CD8-positive, alpha-beta memory T cell (primary cell): Measurements from ENCODE around the gene PGAM2. TPM values are rescaled to one million over a fixed set of nuclear protein-coding genes. Genes with fewer than 3 reads are reported as not detected.
A peak's percentile ranks its signal among the peaks of the same experiment; 100 is the strongest.

Experiments
- CTCF ChIA-PET: fragments of 350-600 bp; sonication (Branson Sonifier 250); formaldehyde crosslinking; loops from one replicate; lab custom pipeline; 2021; ENCODE audit warnings: antibody characterized with exemption; lab: Charles Lee
- POLR2A ChIA-PET: fragments of 350-600 bp; sonication (Branson Sonifier 250); formaldehyde crosslinking; loops from one replicate; lab custom pipeline; 2021; ENCODE audit warnings: antibody characterized with exemption; lab: Charles Lee
- DNase-seq, 5 donors: peaks; one replicate each; pipeline versions ENCODE4 v3.0.0 to v3.0.0-alpha.2; 2020 to 2022; ENCODE audit warnings: mixed read lengths in 1 of 5
- H3K27ac ChIP-seq: one replicate; pipeline ENCODE4 v1.7.0; 2013; ENCODE audit warnings: low read depth, mild to moderate bottlenecking, low read length, moderate library complexity
- H3K27me3 ChIP-seq: 2 replicates; pipeline ENCODE4 v1.7.0; 2013; ENCODE audit warnings: low read length, mild to moderate bottlenecking; ENCODE audit not compliant: insufficient read depth, poor library complexity, severe bottlenecking
- H3K36me3 ChIP-seq: 2 replicates; pipeline ENCODE4 v1.7.0; 2013; ENCODE audit warnings: mild to moderate bottlenecking, low read length, moderate library complexity; ENCODE audit not compliant: insufficient read depth
- H3K4me1 ChIP-seq: 2 replicates; pipeline ENCODE4 v1.7.0; 2013; ENCODE audit warnings: mild to moderate bottlenecking, low read length, moderate library complexity; ENCODE audit not compliant: insufficient read depth
- H3K4me3 ChIP-seq: 2 replicates; pipeline ENCODE4 v1.7.0; 2013; ENCODE audit warnings: mild to moderate bottlenecking, low read length
- H3K9me3 ChIP-seq: 2 replicates; pipeline ENCODE4 v1.7.0; 2013; ENCODE audit warnings: mild to moderate bottlenecking, low read length
- H3K27ac Mint-ChIP-seq, 8 donors: one replicate each; pipeline ENCODE4 v1.8.0; 2020 to 2021; ENCODE audit warnings: mixed read lengths in 8 of 8, mild to moderate bottlenecking in 6 of 8, inconsistent platforms in 3 of 8, moderate library complexity in 3 of 8
- H3K27me3 Mint-ChIP-seq, 2 donors: one replicate each; pipeline ENCODE4 v1.8.0; 2020 to 2021; ENCODE audit warnings: mixed read lengths in 2 of 2, mild to moderate bottlenecking in 1 of 2, moderate library complexity in 1 of 2
- H3K36me3 Mint-ChIP-seq, 3 donors: one replicate each; pipeline ENCODE4 v1.8.0; 2020 to 2021; ENCODE audit warnings: mixed read lengths in 3 of 3, inconsistent platforms in 1 of 3, mild to moderate bottlenecking in 1 of 3
- H3K4me1 Mint-ChIP-seq, 3 donors: one replicate each; pipeline ENCODE4 v1.8.0; 2020 to 2021; ENCODE audit warnings: mixed read lengths in 3 of 3, inconsistent platforms in 1 of 3, mild to moderate bottlenecking in 1 of 3
- H3K4me3 Mint-ChIP-seq, 7 donors: one replicate each; pipeline ENCODE4 v1.8.0; 2020 to 2021; ENCODE audit warnings: mixed read lengths in 7 of 7, mild to moderate bottlenecking in 6 of 7, moderate library complexity in 4 of 7, inconsistent platforms in 2 of 7
- H3K9me3 Mint-ChIP-seq, 5 donors: one replicate each; pipeline ENCODE4 v1.8.0; 2020 to 2022; ENCODE audit warnings: mixed read lengths in 5 of 5, mild to moderate bottlenecking in 3 of 5, moderate library complexity in 2 of 5, inconsistent platforms in 1 of 5
- polyA plus RNA-seq: library from polyadenylated mRNA; unstranded; fragments of 300-500 nt; fragmentation: Illumina TruSeq; gene quantifications from one replicate; pipeline ENCODE4 v1.2.3, GENCODE V29; 2021
- total RNA-seq, 2 experiments: library from RNA; stranded (reverse); gene quantifications; one replicate each; pipeline ENCODE4 v1.2.3, GENCODE V29; 2021

PGAM2 gene
- total and polyA plus RNA-seq, 3 experiments from 2014 or later = 0.38 to 0.44 TPM; not detected in 1

DNA sequence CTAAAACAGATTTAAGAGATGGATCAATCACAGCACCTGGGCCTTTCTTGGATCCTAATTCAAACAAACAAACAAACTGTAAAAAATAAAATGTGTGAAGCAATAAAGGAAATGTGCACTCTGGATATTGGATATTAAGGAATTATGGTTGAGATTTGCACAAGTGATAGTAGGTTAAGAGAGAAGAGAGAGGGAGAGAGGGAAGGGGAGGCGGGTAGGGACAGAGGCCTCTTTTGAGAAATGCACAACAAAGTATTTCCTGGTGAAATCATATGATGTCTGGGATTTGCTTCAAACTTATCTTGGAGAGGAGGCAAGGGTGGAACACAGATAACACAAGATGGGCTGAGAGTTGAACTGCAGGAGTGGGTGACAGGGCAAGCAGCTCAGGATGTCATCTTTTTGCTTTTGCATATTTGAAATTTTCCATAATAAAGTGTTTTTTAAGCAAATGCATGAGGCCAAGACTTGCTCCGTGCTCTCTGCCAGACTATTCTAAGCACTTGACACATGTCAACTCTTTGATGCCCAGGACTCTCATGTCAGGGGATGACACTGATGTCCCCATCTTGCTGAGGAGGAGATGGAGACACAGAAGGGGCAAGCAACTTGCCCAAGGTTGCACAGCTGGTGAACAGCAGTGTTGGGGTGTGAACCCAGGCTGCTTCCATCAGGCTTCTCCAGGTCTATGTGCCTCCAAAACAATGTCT, 29.7 kb upstream of the PGAM2 start:
- no peak overlapping the region for H3K4me3 Mint-ChIP-seq
- peak overlapping the region in 1 of 8 donors; percentile 64 for H3K27ac Mint-ChIP-seq
- no peaks in the 10 kb centered on the region for H3K4me1 ChIP-seq
- H3K9me3 Mint-ChIP-seq = no peaks in the 10 kb centered on the region
- ChIA-PET CTCF (no interaction called here), POLR2A (no interaction called here)
- no peak for DNase-seq
- H3K36me3 Mint-ChIP-seq = no peaks in the 10 kb centered on the region
- no peaks in the 10 kb centered on the region for H3K9me3 ChIP-seq
- H3K36me3 ChIP-seq = no peaks in the 10 kb centered on the region
- H3K4me3 ChIP-seq = no peak overlapping the region
- no peak overlapping the region for H3K27ac ChIP-seq
- no peaks in the 10 kb centered on the region for H3K27me3 ChIP-seq
- H3K27me3 Mint-ChIP-seq = peaks cover 4 to 8% of the 10 kb centered on the region in 2 donors
- no peaks in the 10 kb centered on the region for H3K4me1 Mint-ChIP-seq

DNA sequence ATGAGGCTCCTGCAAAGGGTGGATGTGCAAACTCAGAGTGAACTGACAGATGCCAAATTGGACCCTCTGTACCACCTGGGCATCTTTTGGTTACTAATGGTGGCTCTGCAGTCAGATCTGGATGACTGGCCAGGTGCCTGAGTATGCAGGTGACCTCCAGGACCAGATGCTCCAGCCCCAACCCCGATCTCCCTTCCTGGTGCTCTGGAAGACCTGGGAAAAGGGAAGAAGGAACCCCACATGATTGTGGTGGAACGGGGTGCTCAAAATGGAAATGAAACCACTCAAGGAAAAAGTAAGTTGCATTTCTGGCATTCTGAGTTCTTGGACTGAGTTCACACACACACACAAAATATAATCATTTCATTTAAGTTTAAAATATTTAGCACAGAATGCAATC, 29.0 kb upstream of the PGAM2 start:
- POLR2A ChIA-PET = no interaction called here
- H3K27ac Mint-ChIP-seq = no peak overlapping the region
- H3K4me1 Mint-ChIP-seq = no peaks in the 10 kb centered on the region

DNA sequence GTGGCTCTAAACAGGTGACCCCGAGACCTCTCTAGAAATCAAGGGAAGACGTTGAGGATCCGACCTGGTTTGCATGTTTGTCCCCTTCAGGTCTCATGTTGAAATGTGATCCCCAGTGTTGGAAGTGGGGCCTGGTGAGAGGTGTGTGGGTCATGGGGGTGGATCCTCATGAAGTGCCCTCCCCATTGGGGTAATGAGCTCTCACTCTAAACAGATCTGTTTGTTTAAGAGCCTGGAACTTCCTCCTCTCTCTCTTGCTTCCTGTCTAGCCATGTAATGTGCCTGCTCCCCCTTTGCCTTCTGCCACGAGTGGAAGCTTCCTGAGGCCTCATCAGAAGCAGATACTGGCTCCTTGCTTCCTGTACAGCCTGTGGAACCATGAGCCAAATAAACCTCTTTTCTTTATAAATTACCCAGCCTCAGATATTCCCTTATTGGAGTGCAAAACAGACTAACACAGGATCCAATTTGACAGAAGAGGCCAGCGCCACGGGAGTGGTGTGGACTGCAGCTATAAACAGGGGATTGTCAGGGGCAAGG, 27.8 kb upstream of the PGAM2 start:
- CTCF ChIA-PET = interaction anchor here (0.8 kb wide), 1 partner anchor 30 kb away, joined by 3 read pairs; the partner anchor contains the start of gene POLD2
- Histone ChIP-seq H3K36me3 (no peaks in the 10 kb centered on the region), H3K4me3 (no peak overlapping the region), H3K4me1 (no peaks in the 10 kb centered on the region), H3K27me3 (no peaks in the 10 kb centered on the region), H3K27ac (no peak overlapping the region), H3K9me3 (no peaks in the 10 kb centered on the region)
- Mint-ChIP-seq H3K27ac (peak overlapping the region in 1 of 8 donors; percentile 69), H3K4me1 (no peaks in the 10 kb centered on the region), H3K9me3 (no peaks in the 10 kb centered on the region), H3K27me3 (peaks cover 4 to 5% of the 10 kb centered on the region in 2 donors), H3K4me3 (no peak overlapping the region), H3K36me3 (no peaks in the 10 kb centered on the region)
- DNase-seq = peak in 1 of 5 donors; percentile 10
- POLR2A ChIA-PET = no interaction called here

More for the DNA sequence above, 29.0 kb upstream of the PGAM2 start:
- Histone ChIP-seq H3K27me3 (no peaks in the 10 kb centered on the region), H3K36me3 (no peaks in the 10 kb centered on the region), H3K27ac (no peak overlapping the region), H3K4me3 (no peak overlapping the region), H3K4me1 (no peaks in the 10 kb centered on the region), H3K9me3 (no peaks in the 10 kb centered on the region)
- Mint-ChIP-seq H3K27me3 (peaks cover 4 to 5% of the 10 kb centered on the region in 2 donors), H3K36me3 (no peaks in the 10 kb centered on the region), H3K9me3 (no peaks in the 10 kb centered on the region), H3K4me3 (no peak overlapping the region)
- DNase-seq = no peak
- CTCF ChIA-PET = no interaction called here

DNA sequence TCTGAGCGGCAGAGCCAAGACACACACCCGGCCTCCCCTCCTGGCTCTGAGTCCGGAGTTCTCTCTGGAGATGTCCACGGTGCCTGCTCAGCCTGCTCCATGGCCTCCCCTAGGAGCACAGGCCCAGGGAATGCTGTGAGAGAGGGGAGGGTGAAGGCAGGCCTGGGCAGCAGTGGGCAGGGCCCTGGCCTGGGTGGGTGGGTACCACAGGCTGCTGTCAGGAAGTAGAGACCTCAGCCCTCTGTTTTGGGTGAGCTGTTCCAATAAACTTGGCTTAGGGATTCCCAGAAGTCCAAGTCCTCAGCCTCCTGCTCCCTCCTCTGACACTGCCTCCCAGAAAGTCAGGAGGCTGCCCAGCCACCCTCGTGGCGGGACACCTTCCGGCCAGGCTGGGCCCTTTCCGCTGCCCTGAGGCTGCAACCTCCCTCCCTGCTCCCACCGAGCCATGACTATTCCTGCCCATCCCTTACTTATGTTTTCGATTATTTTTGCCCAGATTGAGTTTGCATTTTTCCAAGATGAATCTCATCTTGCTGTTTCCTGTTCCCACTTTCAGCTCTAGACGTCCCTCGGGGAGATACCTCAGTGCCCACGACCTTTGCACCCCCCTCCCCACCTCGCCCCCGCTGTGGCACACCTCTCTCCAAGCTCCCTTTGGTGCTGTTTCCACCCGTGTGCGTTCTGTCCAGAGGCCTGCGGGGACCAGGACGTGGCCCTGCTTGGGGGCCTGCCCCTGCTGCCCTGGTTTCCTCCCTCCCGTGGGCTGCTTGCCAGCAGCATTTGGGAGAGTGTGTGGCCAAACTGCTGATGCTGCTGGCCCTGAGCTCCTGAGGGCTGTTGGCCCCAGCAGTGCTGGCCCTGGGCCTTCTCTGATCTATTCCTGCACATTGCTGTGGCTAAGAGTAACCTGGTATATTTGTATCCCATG, 22.8 kb upstream of the PGAM2 start:
- ChIA-PET POLR2A (no interaction called here), CTCF (no interaction called here)
- Histone ChIP-seq H3K9me3 (no peaks in the 10 kb centered on the region), H3K36me3 (no peaks in the 10 kb centered on the region), H3K4me3 (no peak overlapping the region), H3K4me1 (no peaks in the 10 kb centered on the region), H3K27me3 (no peaks in the 10 kb centered on the region), H3K27ac (no peak overlapping the region)
- Mint-ChIP-seq H3K27me3 (peaks cover 0 to 4% of the 10 kb centered on the region in 2 donors), H3K27ac (peak overlapping the region in 1 of 8 donors; percentile 70), H3K4me3 (no peak overlapping the region), H3K36me3 (no peaks in the 10 kb centered on the region), H3K9me3 (no peaks in the 10 kb centered on the region), H3K4me1 (peaks cover 0 to 5% (median 3%) of the 10 kb centered on the region in 3 donors)
- DNase-seq = peak in 1 of 5 donors; percentile 30

DNA sequence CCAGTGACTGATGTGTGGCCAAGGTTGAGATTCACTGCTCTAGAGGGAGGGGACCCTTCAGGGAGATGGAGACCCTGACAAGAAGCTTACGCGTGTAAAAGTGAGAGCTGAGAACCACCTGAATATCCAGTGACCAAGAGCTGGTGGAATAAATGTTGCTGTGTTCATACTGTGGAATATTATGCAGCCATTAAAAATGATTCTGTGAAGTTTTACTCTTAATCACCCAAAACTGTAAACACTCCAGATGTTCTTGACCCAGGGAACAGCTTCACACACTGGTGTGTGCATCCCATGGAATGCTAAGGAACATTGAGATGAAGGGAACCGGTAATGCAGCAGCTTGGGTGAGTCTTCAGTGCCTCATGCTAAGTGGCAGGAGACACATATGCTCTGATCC, 21.3 kb upstream of the PGAM2 start:
- Histone ChIP-seq H3K27me3 (no peaks in the 10 kb centered on the region), H3K4me1 (no peaks in the 10 kb centered on the region), H3K36me3 (no peaks in the 10 kb centered on the region), H3K4me3 (no peak overlapping the region), H3K9me3 (no peaks in the 10 kb centered on the region), H3K27ac (no peak overlapping the region)
- Mint-ChIP-seq H3K9me3 (no peaks in the 10 kb centered on the region), H3K4me3 (peak overlapping the region in 1 of 7 donors; percentile 45), H3K36me3 (peaks cover 0 to 2% (median 0%) of the 10 kb centered on the region in 3 donors), H3K27me3 (peaks cover 0 to 4% of the 10 kb centered on the region in 2 donors), H3K4me1 (peaks cover 0 to 13% (median 7%) of the 10 kb centered on the region in 3 donors), H3K27ac (no peak overlapping the region)
- no peak for DNase-seq
- POLR2A ChIA-PET = interaction anchor here (1.3 kb wide), 1 partner anchor 18 kb away, joined by 3 read pairs; no protein-coding TSS in a partner anchor
- CTCF ChIA-PET = no interaction called here

DNA sequence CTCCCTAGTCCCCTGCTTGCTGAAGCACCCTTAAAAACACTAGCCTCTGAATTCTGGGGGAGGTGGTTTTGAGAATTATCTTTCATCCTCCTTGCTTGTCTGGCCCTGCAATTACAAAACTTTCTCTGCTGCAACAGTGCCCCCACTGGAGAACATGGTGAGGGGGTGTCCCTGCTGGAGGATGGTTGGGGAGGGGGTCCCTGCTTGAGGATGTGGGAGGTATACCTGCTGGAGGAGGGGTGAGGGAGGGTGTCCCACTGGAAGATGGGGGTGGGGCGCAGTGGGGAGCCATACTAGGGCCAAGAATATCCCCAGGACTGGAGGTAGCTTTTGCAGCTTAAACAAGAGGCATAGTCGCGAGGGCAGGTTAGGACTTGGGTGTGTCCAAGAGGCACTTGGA, 20.2 kb upstream of the PGAM2 start:
- peaks cover 10% of the 10 kb centered on the region for H3K4me1 ChIP-seq
- H3K36me3 ChIP-seq = no peaks in the 10 kb centered on the region
- H3K9me3 Mint-ChIP-seq = no peaks in the 10 kb centered on the region
- POLR2A ChIA-PET = interaction anchor here (0.6 to 1.2 kb wide), 2 partner anchors 41 to 65 kb away, joined by 3 read pairs; partner anchors contain the start of gene DBNL
- H3K4me3 Mint-ChIP-seq = peak overlapping the region in 1 of 7 donors; percentile 34
- H3K36me3 Mint-ChIP-seq = peaks cover 3 to 11% (median 5%) of the 10 kb centered on the region in 3 donors
- H3K27me3 Mint-ChIP-seq = no peaks in the 10 kb centered on the region
- no peak overlapping the region for H3K27ac Mint-ChIP-seq
- H3K4me1 Mint-ChIP-seq = peaks cover 9 to 23% (median 16%) of the 10 kb centered on the region in 3 donors
- CTCF ChIA-PET = no interaction called here
- H3K4me3 ChIP-seq = no peak overlapping the region
- no peaks in the 10 kb centered on the region for H3K27me3 ChIP-seq
- no peak overlapping the region for H3K27ac ChIP-seq
- DNase-seq = peak in 1 of 5 donors; percentile 23
- no peaks in the 10 kb centered on the region for H3K9me3 ChIP-seq

DNA sequence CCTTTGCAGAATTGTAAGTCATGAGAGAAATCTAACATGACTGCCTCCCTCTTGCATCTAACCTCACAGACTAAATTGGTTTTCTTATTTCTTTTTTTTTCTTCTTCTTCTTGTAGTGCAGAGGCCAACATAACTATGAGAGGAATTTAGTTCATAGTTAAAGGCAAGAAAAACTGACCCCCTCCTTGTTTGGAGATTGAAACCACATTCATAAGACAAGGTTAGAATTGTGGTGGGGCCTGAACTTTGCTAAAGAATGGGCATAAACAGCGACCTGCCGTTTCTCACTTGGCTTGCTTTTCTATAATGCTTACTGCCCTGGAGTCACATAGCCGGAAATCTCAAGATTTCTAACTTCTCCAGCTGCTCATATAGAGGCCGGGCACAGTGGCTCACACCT, 19.3 kb upstream of the PGAM2 start:
- Mint-ChIP-seq H3K27me3 (peaks cover 0 to 1% of the 10 kb centered on the region in 2 donors), H3K4me3 (peak overlapping the region in 2 of 7 donors; percentile 90 to 95), H3K36me3 (peaks cover 3 to 20% (median 5%) of the 10 kb centered on the region in 3 donors), H3K27ac (peak overlapping the region in 5 of 8 donors; percentile 41 to 82 (median 57)), H3K4me1 (peaks cover 9 to 32% (median 16%) of the 10 kb centered on the region in 3 donors), H3K9me3 (no peaks in the 10 kb centered on the region)
- ChIA-PET CTCF (no interaction called here), POLR2A (interaction anchor here (0.6 to 1.2 kb wide), 2 partner anchors 40 to 64 kb away, joined by 3 read pairs; partner anchors contain the start of gene DBNL)
- Histone ChIP-seq H3K9me3 (no peaks in the 10 kb centered on the region), H3K4me1 (peaks cover 19% of the 10 kb centered on the region), H3K36me3 (peaks cover 6% of the 10 kb centered on the region), H3K4me3 (no peak overlapping the region), H3K27ac (no peak overlapping the region), H3K27me3 (no peaks in the 10 kb centered on the region)
- peak in 1 of 5 donors; percentile 12 for DNase-seq
